Fibroblast of the conjunctiva (primary cell): ENCODE results near the gene FKTN.
"Not testable (repeated sequence)": the region's sequence is repeated elsewhere in the genome, so short reads cannot be mapped to it uniquely, and the experiment has no call there.

Experiments
- DNase-seq: peaks from one replicate; pipeline ENCODE4 v3.0.0-alpha.2; 2010; ENCODE audit warnings: low read depth

Gene FKTN

GRCh38 chr9:105557804-105558610 is at the start of gene FKTN:
FKTN (plus strand) TSS chr9:105558131; CDS start chr9:105575033, 16,902 bp downstream.
- peak; percentile 57 for DNase-seq

DNA sequence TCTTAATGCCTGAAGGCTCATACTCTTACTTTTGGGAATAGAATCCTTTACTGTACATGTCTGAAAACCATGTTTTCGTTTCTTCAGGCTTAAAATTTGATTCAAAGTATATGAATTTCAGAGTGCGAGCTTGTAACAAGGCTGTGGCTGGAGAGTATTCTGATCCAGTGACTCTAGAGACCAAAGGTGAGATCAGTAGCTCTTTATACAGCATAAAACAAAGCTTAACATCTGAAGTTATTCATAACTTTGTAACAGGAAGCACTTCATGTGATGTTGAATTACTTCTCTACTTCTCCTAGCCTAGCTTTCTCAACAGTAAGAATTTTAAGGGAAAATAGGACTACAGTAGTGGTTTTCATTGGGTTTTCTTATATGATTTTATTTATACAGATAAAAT is 49.4 kb upstream of the FKTN start:
- DNase-seq: no peak

- DNase-seq: no peak
Measured at GRCh38 chr9:105510024-105510423, 47.9 kb upstream of the FKTN start.

DNA sequence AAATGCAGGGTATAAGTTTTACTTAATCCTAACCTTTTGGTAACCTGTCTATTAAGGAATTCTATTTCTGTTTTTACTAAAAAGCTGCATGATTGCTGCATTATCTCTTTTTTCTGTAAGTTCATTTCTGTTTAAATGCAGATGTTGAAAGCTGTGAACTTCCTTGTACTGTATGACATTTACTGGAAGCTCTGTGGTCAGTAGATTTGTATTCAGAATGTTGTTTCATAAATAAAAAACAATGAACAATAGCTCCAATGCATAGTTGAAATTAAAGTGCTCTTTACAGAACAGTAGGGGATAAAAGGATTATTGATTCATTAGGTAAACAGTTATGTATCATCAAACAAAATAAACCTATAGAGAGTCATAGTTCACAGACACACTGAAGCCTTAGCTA is 46.5 kb upstream of the FKTN start:
- no peak for DNase-seq

GRCh38 chr9:105515811-105516413 is 42.0 kb upstream of the FKTN start:
- no peak for DNase-seq

GRCh38 chr9:105519710-105520369 is 38.1 kb upstream of the FKTN start:
- not testable (repeated sequence) for DNase-seq

DNA sequence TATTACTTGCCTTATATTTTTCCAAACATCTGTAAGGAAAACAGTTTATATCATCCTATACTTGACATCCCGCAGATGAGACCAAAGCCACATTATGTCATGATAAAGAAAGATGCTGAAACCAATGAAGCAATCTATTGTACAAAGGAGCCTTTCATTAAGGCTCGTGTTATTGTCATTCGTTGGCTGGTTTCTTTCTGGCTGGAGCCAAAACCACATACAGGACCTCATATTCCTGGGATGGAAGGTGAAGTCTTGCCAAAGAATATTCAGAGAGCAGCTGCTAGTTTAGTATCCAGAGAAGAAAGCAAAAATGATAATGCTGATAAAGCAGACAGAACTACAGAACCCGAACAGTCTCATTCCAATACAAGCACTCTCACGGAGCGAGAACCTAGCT is 36.9 kb upstream of the FKTN start:
- not testable (repeated sequence) for DNase-seq

- not testable (repeated sequence) for DNase-seq
Measured at GRCh38 chr9:105522618-105523385, 35.1 kb upstream of the FKTN start.

- DNase-seq: no peak
Measured at GRCh38 chr9:105531530-105531929, 26.4 kb upstream of the FKTN start.

GRCh38 chr9:105535920-105536668 is 21.8 kb upstream of the FKTN start:
- DNase-seq: peak; percentile 12

- no peak for DNase-seq
Measured at GRCh38 chr9:105539452-105539851, 18.5 kb upstream of the FKTN start.

- no peak for DNase-seq
Measured at GRCh38 chr9:105541838-105542237, 16.1 kb upstream of the FKTN start.

- no peak for DNase-seq
Measured at GRCh38 chr9:105554042-105554441, 3.9 kb upstream of the FKTN start.

DNA sequence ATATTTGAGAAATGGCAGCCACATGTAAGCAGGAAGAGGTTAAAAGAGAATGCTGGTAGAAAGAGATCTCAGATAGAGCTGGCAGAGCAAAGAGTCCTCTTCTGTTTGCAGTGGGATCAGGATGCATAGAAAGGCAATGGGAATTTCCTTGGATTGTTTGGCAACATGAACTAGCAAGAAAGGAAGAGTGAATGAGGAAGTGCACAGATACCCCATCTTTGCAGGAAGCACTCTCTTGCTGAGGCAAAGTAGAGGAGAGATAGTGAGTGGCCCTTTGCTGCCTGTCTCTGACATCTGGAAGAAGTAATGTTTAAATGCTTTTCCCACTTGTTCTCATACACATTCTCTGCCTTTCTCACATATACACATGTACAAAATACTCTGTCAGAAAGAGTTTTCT is 14.5 kb downstream of the FKTN start:
- no peak for DNase-seq

DNA sequence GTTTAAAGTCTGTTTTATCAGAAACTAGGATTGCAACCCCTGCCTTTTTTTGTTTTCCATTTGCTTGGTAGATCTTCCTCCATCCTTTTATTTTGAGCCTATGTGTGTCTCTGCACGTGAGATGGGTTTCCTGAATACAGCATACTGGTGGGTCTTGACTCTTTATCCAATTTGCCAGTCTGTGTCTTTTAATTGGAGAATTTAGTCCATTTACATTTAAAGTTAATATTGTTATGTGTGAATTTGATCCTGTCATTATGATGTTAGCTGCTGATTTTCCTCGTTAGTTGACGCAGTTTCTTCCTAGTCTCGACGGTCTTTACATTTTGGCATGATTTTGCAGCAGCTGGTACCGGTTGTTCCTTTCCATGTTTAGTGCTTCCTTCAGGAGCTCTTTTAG is 22.0 kb downstream of the FKTN start:
- not testable (repeated sequence) for DNase-seq

- not testable (repeated sequence) for DNase-seq
Measured at GRCh38 chr9:105581550-105581949, 23.6 kb downstream of the FKTN start.

- no peak for DNase-seq
Measured at GRCh38 chr9:105593145-105593544, 35.2 kb downstream of the FKTN start.

GRCh38 chr9:105608721-105609598 is 51.0 kb downstream of the FKTN start:
- DNase-seq: peak; percentile 40

DNA sequence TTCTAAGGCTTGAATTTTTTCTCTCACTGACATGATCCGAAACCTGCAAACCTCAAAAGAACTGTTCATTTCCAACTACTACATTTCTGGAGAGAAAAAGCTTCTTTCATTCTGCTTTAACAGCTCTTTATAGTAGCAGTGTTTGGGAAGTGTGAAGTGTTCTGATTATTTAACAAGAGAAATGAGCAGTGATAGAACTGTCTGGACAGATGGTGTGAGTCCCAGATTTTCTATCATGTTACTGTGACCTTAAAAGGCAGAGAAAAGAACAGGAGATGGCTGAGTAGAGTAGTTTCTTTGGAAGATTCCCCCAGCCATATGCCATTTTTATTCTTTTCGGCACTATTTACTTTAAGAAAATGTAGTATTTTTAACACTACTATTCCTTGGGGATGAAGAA is 63.1 kb downstream of the FKTN start:
- no peak for DNase-seq

DNA sequence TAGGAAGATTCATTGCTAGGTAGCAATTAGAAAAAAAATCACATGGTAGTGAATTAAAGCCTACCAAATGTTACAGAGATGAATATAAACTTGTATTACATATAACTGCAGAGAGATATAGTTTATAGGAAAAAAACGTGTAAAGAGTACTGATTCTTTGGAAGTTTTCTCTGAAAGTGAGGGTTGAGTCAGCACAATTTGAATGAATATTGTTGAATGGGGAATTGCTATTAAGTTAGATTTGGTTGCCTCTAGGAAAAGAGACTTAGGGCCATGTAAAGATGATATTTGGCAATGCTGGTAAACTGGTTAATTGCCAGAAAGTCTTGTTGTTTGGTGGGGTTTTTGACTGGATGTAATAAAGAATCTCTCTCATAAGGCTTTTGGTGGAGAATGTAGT is 67.2 kb downstream of the FKTN start:
- DNase-seq: no peak

GRCh38 chr9:105632807-105633206 is 74.9 kb downstream of the FKTN start:
- DNase-seq: no peak
